OCI-LY1 (cell line): ENCODE results near the gene C21orf91.

Experiments used
- H2AFZ ChIP-seq: fragments of 200-600 bp; sonication (generic), shearing (Covaris generic); 2 replicates; pipeline ENCODE4 v1.6.0; 2014; ENCODE audit warnings: antibody characterized with exemption, mild to moderate bottlenecking, low read length
- H3F3A ChIP-seq: fragments of 200-600 bp; sonication (generic), shearing (Covaris generic); 2 replicates; pipeline ENCODE4 v1.6.0; 2014; ENCODE audit warnings: mild to moderate bottlenecking, antibody characterized with exemption, low read length, moderate library complexity; ENCODE audit not compliant: insufficient read depth
- H3K27ac ChIP-seq: fragments of 200-600 bp; sonication (generic); 2 replicates; pipeline ENCODE4 v1.5.1; 2014; ENCODE audit warnings: low read length, mixed run types, mild to moderate bottlenecking, low read depth; ENCODE audit not compliant: poor library complexity, severe bottlenecking
- H3K27me3 ChIP-seq: fragments of 200-600 bp; sonication (generic); 2 replicates; pipeline ENCODE4 v1.6.0; 2014; ENCODE audit warnings: antibody characterized with exemption, mild to moderate bottlenecking, low read length, moderate library complexity; ENCODE audit not compliant: insufficient read depth
- H3K36me3 ChIP-seq: fragments of 200-600 bp; sonication (generic); 2 replicates; pipeline ENCODE4 v1.6.1; 2014; ENCODE audit warnings: mild to moderate bottlenecking, antibody characterized with exemption, low read length, moderate library complexity, mixed read lengths; ENCODE audit not compliant: insufficient read depth
- H3K4me1 ChIP-seq: fragments of 200-600 bp; sonication (generic); 2 replicates; pipeline ENCODE4 v1.5.1; 2014; ENCODE audit warnings: mild to moderate bottlenecking, low read length, moderate library complexity; ENCODE audit not compliant: insufficient read depth, severe bottlenecking
- H3K4me2 ChIP-seq: fragments of 200-600 bp; sonication (generic), shearing (Covaris generic); 2 replicates; pipeline ENCODE4 v1.6.1; 2014; ENCODE audit warnings: low read length
- H3K4me3 ChIP-seq: fragments of 200-600 bp; sonication (generic); 2 replicates; pipeline ENCODE4 v1.5.1; 2014; ENCODE audit warnings: low read length, low read depth, mild to moderate bottlenecking, mixed read lengths; ENCODE audit not compliant: poor library complexity, severe bottlenecking
- H3K79me2 ChIP-seq: fragments of 200-600 bp; shearing (Covaris generic); 2 replicates; pipeline ENCODE4 v1.6.1; 2016; ENCODE audit warnings: mixed run types, low read length, mixed read lengths; ENCODE audit not compliant: insufficient read depth
- H3K9ac ChIP-seq: fragments of 200-600 bp; sonication (generic), shearing (Covaris generic); 2 replicates; pipeline ENCODE4 v1.6.1; 2014; ENCODE audit warnings: mild to moderate bottlenecking, low read length, mixed read lengths
- H3K9me2 ChIP-seq: fragments of 200-600 bp; sonication (generic), shearing (Covaris generic); 2 replicates; pipeline ENCODE4 v1.6.1; 2014; ENCODE audit warnings: low read depth, mild to moderate bottlenecking, low read length, mixed read lengths
- H3K9me3 ChIP-seq: fragments of 200-600 bp; shearing (Covaris generic); 2 replicates; pipeline ENCODE4 v1.6.1; 2014; ENCODE audit warnings: low read length, mixed read lengths
- H4K20me1 ChIP-seq: fragments of 200-600 bp; sonication (generic), shearing (Covaris generic); 2 replicates; pipeline ENCODE4 v1.6.0; 2016; ENCODE audit warnings: mild to moderate bottlenecking, low read length; ENCODE audit not compliant: insufficient read depth
- CTCF ChIP-seq: fragments of 200-600 bp; sonication (generic), shearing (Covaris generic); IDR thresholded peaks from 2 replicates; pipeline ENCODE4 v1.5.1; 2017; ENCODE audit warnings: mild to moderate bottlenecking, antibody characterized with exemption, low read length, moderate library complexity, mixed read lengths
- EZH2 ChIP-seq: fragments of 200-600 bp; sonication (generic), shearing (Covaris generic); IDR thresholded peaks from 2 replicates; pipeline ENCODE4 v1.8.0; 2017; ENCODE audit warnings: borderline replicate concordance, mixed run types, mild to moderate bottlenecking, antibody characterized with exemption, low read length, moderate library complexity, mixed read lengths

The C21orf91 gene

GRCh38 chr21:17821121-17821520, 2.0 kb upstream of the C21orf91 start:
- H3K9me3 ChIP-seq: 0 out of 2 replicates have a peak, but pooled peaks cover 2% of the 10 kb centered on the region
- no peaks in the 10 kb centered on the region for H4K20me1 ChIP-seq
- peaks cover 6% of the 10 kb centered on the region for H3K36me3 ChIP-seq
- H3F3A ChIP-seq: no peaks in the 10 kb centered on the region
- no peak overlapping the region for H3K4me2 ChIP-seq
- H3K4me3 ChIP-seq: no peak overlapping the region
- H2AFZ ChIP-seq: no peak overlapping the region
- H3K27ac ChIP-seq: no peak overlapping the region
- no peaks in the 10 kb centered on the region for H3K27me3 ChIP-seq
- H3K79me2 ChIP-seq: peaks cover 20% of the 10 kb centered on the region
- H3K4me1 ChIP-seq: peaks cover 32% of the 10 kb centered on the region
- TF ChIP-seq CTCF (no peak), EZH2 (no peak)
- H3K9me2 ChIP-seq: no peaks in the 10 kb centered on the region
- no peak overlapping the region for H3K9ac ChIP-seq

GRCh38 chr21:17819877-17820229, 697 bp upstream of the C21orf91 start:
- peaks cover 32% of the 10 kb centered on the region for H3K4me1 ChIP-seq
- H2AFZ ChIP-seq: peak overlapping the region; percentile 17
- H3K4me3 ChIP-seq: peak overlapping the region; percentile 84
- peaks cover 17% of the 10 kb centered on the region for H3K36me3 ChIP-seq
- H3K27me3 ChIP-seq: no peaks in the 10 kb centered on the region
- no peak for TF ChIP-seq EZH2
- TF ChIP-seq CTCF: no peak
- peak overlapping the region; percentile 95 for H3K9ac ChIP-seq
- peak overlapping the region; percentile 100 for H3K4me2 ChIP-seq
- H3K79me2 ChIP-seq: peaks cover 24% of the 10 kb centered on the region
- H3K27ac ChIP-seq: peak overlapping the region; percentile 73
- H3K9me2 ChIP-seq: no peaks in the 10 kb centered on the region
- no peaks in the 10 kb centered on the region for H4K20me1 ChIP-seq
- no peaks in the 10 kb centered on the region for H3F3A ChIP-seq
- no peaks in the 10 kb centered on the region for H3K9me3 ChIP-seq

- Histone ChIP-seq H3K4me2 (peak overlapping the region; percentile 100), H2AFZ (no peak overlapping the region)
Observed at GRCh38 chr21:17818186-17819113, 706 bp downstream of the C21orf91 start.

More at GRCh38 chr21:17818186-17819113, 706 bp downstream of the C21orf91 start:
- H3K79me2 ChIP-seq: peaks cover 24% of the 10 kb centered on the region
- no peaks in the 10 kb centered on the region for H4K20me1 ChIP-seq
- H3K4me3 ChIP-seq: peak overlapping the region; percentile 84
- peaks cover 32% of the 10 kb centered on the region for H3K4me1 ChIP-seq
- TF ChIP-seq CTCF: no peak
- no peak for TF ChIP-seq EZH2
- H3K27ac ChIP-seq: peak overlapping the region; percentile 73
- no peaks in the 10 kb centered on the region for H3K9me3 ChIP-seq
- no peaks in the 10 kb centered on the region for H3K27me3 ChIP-seq
- H3K9ac ChIP-seq: peak overlapping the region; percentile 95
- no peaks in the 10 kb centered on the region for H3F3A ChIP-seq
- H3K9me2 ChIP-seq: no peaks in the 10 kb centered on the region
- H3K36me3 ChIP-seq: peaks cover 31% of the 10 kb centered on the region
